A549 (cell line): ENCODE data around the gene PDE4D.

Source experiments
- CTCF ChIP-seq: fragments of >200 bp; sonication (Bioruptor Twin); formaldehyde crosslinking; IDR thresholded peaks from 3 replicates; pipeline ENCODE4 v1.5.1; 2016
- MAX ChIP-seq: IDR thresholded peaks from 2 replicates; pipeline ENCODE4 v1.6.1; 2012
- MYC ChIP-seq: IDR thresholded peaks from 2 replicates; pipeline ENCODE4 v1.6.1; 2012; ENCODE audit warnings: mild to moderate bottlenecking, inconsistent platforms, low read length, improper control_type of control experiment, borderline replicate concordance
- POLR2A ChIP-seq: IDR thresholded peaks from 2 replicates; pipeline ENCODE4 v1.6.1; 2012; ENCODE audit warnings: mild to moderate bottlenecking, low read length
- REST ChIP-seq: fragments of 200-600 bp; sonication (generic); IDR thresholded peaks from 2 replicates; pipeline ENCODE4 v1.6.1; 2016; ENCODE audit warnings: antibody characterized with exemption, mild to moderate bottlenecking, moderate library complexity
- RFX5 ChIP-seq: fragments of 450-650 bp; IDR thresholded peaks from 2 replicates; pipeline ENCODE4 v1.7.1; 2014; ENCODE audit warnings: antibody characterized with exemption, mild to moderate bottlenecking, moderate library complexity
- TP53 ChIP-seq: fragments of 250-450 bp; sonication (Bioruptor Pico); IDR thresholded peaks from 2 replicates; pipeline ENCODE4 v1.5.0; 2021; ENCODE audit warnings: mild to moderate bottlenecking, moderate library complexity
- USF2 ChIP-seq: fragments of 450-650 bp; IDR thresholded peaks from 2 replicates; pipeline ENCODE4 v1.6.1; 2014; ENCODE audit warnings: antibody characterized with exemption

- TF ChIP-seq CTCF, result no peak
- TF ChIP-seq MYC, result no peak
- TF ChIP-seq RFX5, result no peak
- TF ChIP-seq TP53 (CRISPR knock-in tag), result no peak
- no peak for TF ChIP-seq POLR2A
- TF ChIP-seq USF2, result no peak
- TF ChIP-seq MAX, result no peak
- no peak for TF ChIP-seq REST
These were observed 110.3 kb downstream of the PDE4D start for GRCh38 chr5:59783264-59783663.
